ENCODE results near the gene RAB8B. TPM values are rescaled to one million over a fixed set of nuclear protein-coding genes. Genes with fewer than 3 reads are reported as not detected.

RAB8B gene
- total RNA-seq, 1 experiment from 2014 or later = 8.5 TPM

GRCh38 chr15:63212050-63213004 lies 22.9 kb downstream of the RAB8B start:
- CTCF ChIA-PET = no interaction called here
- Histone ChIP-seq H3K36me3 (ENCODE audit: low read depth, low read length) (no peaks in the 10 kb centered on the region), H3K9me2 (replicated peaks; ENCODE audit: low read length) (no peaks in the 10 kb centered on the region), H3F3A (ENCODE audit: low read length, unreplicated experiment) (no peaks in the 10 kb centered on the region), H3K4me1 (ENCODE audit: insufficient read depth, low read length) (peaks cover 28% of the 10 kb centered on the region), H3K9me3 (ENCODE audit: low read length) (no peaks in the 10 kb centered on the region), H3K79me2 (ENCODE audit: low read length) (peaks cover 19% of the 10 kb centered on the region; the same call in 1 of the 2 replicates), H3K27me3 (ENCODE audit: low read length) (no peaks in the 10 kb centered on the region), H3K27ac (ENCODE audit: low read length) (peak overlapping the region; percentile 57), H3K4me3 (ENCODE audit: low read length) (no peak overlapping the region; the same call in 1 of the 2 replicates), H3K4me2 (ENCODE audit: low read length) (peak overlapping the region; percentile 65), H2AFZ (ENCODE audit: low read length) (no peak overlapping the region), H3K9ac (ENCODE audit: low read length) (no peak overlapping the region; the same call in 1 of the 2 replicates), H4K20me1 (ENCODE audit: low read length) (no peaks in the 10 kb centered on the region)
- BruUV-seq (replicated peaks) = no TSS peak
- DNase-seq = peak; percentile 80
- intact Hi-C loops (cut with micrococcal nuclease) = loop anchor here (1.0 kb wide), 1 partner anchor 9 kb away; no protein-coding TSS in a partner anchor
- peak; percentile 81 for ATAC-seq
- POLR2A ChIA-PET (ENCODE audit: unreplicated experiment) = no interaction called here
- no peak for TF ChIP-seq CTCF (conservative IDR thresholded peaks at IDR 0.05; ENCODE audit: low read depth, low read length)
- no peak for TF ChIP-seq EZH2phosphoT487 (IDR thresholded peaks at IDR 0.05; ENCODE audit: borderline replicate concordance, low read length)
- TF ChIP-seq EZH2 (IDR thresholded peaks at IDR 0.05; ENCODE audit: low read length, unreplicated experiment) = no peak

GRCh38 chr15:63218100-63218808 lies 28.8 kb downstream of the RAB8B start:
- Histone ChIP-seq H3K9me3 (ENCODE audit: low read length) (no peaks in the 10 kb centered on the region), H3K79me2 (ENCODE audit: low read length) (0 out of 2 replicates have a peak, but pooled peaks cover 2% of the 10 kb centered on the region), H3K9me2 (replicated peaks; ENCODE audit: low read length) (no peaks in the 10 kb centered on the region), H4K20me1 (ENCODE audit: low read length) (no peaks in the 10 kb centered on the region), H3K4me1 (ENCODE audit: insufficient read depth, low read length) (peaks cover 20% of the 10 kb centered on the region), H2AFZ (ENCODE audit: low read length) (no peak overlapping the region), H3K4me2 (ENCODE audit: low read length) (no peak overlapping the region), H3K36me3 (ENCODE audit: low read depth, low read length) (no peaks in the 10 kb centered on the region), H3K27ac (ENCODE audit: low read length) (no peak overlapping the region), H3F3A (ENCODE audit: low read length, unreplicated experiment) (no peaks in the 10 kb centered on the region), H3K9ac (ENCODE audit: low read length) (no peak overlapping the region), H3K4me3 (ENCODE audit: low read length) (no peak overlapping the region), H3K27me3 (ENCODE audit: low read length) (no peaks in the 10 kb centered on the region)
- intact Hi-C loops (cut with micrococcal nuclease) = no loop called here
- POLR2A ChIA-PET (ENCODE audit: unreplicated experiment) = interaction anchor here (0.7 kb wide), 1 partner anchor 231 kb away, joined by 3 read pairs; no protein-coding TSS in a partner anchor
- CTCF ChIA-PET = no interaction called here
- no TSS peak for BruUV-seq (replicated peaks)
- TF ChIP-seq CTCF (conservative IDR thresholded peaks at IDR 0.05; ENCODE audit: low read depth, low read length) = no peak
- no peak for TF ChIP-seq EZH2phosphoT487 (IDR thresholded peaks at IDR 0.05; ENCODE audit: borderline replicate concordance, low read length)
- no peak for TF ChIP-seq EZH2 (IDR thresholded peaks at IDR 0.05; ENCODE audit: low read length, unreplicated experiment)
- peak; percentile 24 for DNase-seq
- no peak for ATAC-seq
